SK-N-DZ (cell line): ENCODE measurements around the gene ARID1B.

Source experiments
- DNase-seq: peaks from one replicate; pipeline ENCODE4 v3.0.0-alpha.2; 2015; ENCODE audit warnings: low spot score

The ARID1B gene

DNA sequence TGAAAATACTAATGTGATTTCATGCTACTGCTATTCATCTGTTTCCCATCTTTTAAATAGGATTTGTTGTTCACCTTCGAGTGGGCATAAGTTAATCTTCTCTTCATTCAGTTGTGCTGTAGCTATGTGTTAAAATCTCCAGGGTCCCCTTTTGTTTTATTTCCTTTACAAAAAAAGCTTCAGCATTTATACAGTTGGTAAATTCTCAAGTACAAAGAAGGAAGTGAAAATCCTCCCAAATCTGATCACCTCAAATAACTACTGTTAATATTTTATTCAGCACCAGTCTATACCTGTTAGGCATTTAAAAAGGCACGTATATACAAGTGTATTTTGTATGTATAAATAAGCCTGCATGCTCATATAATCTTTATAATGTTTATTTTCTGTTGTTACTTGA is 294.9 kb downstream of the ARID1B start:
- no peak for DNase-seq

DNA sequence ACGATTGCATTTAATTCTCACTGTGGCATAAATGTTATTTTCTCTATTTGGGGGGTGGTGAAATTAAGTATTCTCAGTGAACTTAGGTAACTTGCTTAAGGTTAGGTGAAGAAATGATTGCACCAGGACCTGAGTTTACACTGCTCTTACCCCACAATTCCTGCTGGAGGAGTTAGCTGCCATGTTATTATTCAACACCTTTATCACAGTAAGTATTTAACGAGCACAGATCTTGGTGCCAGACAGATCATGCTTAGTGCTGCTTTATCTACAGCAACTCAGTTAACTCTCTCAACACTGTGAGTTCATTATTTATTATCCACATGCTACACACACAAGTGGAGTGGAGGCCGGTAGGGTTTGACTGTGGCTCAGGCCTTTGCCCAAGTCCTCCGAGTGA is 296.4 kb downstream of the ARID1B start:
- no peak for DNase-seq

- DNase-seq: no peak
These were observed 297.8 kb downstream of the ARID1B start for GRCh38 chr6:157074969-157075368.

DNA sequence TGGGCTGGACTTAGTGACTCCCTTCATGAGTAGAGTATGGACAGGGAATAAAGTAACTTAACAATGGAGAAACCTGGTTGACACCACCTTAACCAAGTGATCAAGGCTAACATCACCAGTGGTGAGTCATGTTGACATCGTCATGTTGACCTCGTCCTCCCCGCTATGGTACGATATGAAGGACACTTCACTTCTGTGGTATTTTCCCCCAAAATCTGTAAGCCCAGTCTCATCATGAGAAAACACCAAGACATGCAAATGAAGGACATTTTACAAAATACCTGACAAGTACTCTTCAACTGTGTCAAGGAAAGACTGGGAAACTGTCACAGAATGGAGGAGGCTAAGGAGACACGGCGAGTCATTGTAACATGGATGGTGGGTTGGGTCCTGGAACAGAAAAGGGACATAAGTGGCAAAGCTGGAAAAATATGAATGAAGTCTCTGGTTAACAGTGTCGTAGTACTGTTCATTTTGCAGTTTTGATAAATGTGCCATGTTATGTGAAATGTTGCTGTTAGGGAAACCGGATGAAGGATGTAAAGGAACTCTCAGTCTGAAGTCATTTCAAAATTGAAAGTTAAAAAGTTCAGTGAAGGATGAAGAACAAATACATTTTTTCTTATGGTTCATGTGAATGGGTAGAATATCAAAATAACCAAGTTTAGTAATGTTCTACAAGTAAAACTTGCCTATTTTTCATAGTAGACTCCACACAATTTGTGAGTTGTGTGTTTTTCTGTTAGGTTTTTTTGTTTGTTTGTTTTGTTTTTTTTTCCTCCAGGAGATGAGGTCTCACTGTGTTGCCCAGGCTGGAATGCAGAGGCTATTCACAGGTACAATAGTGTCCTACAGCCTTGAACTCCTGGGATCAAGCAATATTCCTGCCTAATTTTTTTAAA is 298.6 kb downstream of the ARID1B start:
- DNase-seq: no peak

DNA sequence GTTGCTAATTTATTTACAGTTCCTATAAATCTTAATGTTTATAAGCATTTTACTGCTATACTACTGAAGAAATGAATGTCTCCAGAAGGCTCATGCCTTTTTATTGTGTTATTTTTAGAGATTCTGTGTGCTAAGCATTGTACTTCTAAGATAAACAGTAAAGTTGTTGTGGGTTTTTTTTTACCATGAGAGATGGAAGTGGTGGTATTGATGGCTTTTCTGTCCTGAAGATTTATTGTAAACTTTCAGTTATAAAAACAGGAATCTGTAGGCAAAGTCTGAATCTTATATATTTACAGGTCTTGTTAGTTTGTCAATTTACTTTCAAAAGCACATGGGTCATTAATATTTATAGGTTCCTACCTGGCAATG is 299.3 kb downstream of the ARID1B start:
- no peak for DNase-seq

DNA sequence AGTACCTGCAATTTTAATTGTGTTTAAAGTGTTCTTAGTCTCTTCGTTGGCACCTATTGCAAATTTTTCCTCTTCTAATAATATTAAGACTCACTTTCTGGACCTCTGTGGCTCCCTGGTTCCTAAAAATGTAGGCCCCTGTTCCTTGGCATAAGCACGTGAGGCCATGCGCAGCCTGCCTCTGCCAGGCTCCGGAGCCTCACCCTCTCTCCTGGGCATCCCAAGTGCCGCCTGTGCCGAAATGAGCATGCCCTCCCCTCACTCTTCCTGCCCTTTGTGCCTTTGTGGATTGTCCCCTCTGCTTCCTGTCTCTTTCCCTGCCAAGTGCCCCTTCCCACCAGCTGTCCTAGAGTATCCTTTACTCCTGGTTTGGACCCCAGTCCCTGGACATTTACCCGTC is 300.1 kb downstream of the ARID1B start:
- DNase-seq: no peak

GRCh38 chr6:157078326-157078725 is 301.1 kb downstream of the ARID1B start:
- no peak for DNase-seq

GRCh38 chr6:157079277-157079676 is 302.1 kb downstream of the ARID1B start:
- no peak for DNase-seq

GRCh38 chr6:157079771-157080170 is 302.6 kb downstream of the ARID1B start:
- no peak for DNase-seq

DNA sequence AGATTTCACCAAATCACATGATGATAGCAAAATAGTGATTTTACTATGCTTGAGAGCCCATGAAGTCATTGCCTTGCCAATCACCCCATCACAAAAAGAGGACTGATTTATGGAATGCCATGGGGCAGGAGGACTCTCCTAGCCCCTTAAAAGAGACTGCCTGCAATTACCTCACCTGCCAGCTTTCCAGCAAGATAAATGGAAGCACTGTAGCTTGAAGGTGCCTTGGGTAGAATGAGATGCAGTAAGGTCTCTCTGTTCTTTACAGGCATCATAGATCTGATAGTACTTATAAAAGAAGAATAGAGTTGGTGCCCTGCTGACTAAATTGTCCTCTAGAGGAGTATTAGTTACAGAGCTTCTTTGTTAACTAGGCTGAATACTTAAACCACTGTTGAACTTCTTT is 303.8 kb downstream of the ARID1B start:
- no peak for DNase-seq

DNA sequence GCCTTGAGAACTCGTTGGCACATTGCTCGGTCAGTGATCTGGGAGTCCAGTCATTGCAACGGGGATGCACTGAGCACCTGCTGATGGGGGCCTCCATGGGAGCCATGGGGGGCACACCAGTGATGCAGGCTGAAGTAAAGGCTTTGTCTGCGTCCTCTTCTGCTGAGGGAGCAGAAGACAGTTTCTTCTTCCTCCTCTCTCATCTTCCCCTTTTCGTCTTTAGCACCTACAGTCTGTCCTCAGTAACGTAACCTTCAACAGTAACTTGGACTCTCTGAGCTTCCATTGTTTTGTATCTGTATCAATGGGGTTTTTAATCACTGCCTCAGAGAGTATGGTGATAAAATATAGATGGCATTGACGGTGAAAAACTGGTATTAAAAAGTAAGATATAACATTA is 306.2 kb downstream of the ARID1B start:
- DNase-seq: no peak

GRCh38 chr6:157086632-157087031 is 309.5 kb downstream of the ARID1B start:
- DNase-seq: no peak

DNA sequence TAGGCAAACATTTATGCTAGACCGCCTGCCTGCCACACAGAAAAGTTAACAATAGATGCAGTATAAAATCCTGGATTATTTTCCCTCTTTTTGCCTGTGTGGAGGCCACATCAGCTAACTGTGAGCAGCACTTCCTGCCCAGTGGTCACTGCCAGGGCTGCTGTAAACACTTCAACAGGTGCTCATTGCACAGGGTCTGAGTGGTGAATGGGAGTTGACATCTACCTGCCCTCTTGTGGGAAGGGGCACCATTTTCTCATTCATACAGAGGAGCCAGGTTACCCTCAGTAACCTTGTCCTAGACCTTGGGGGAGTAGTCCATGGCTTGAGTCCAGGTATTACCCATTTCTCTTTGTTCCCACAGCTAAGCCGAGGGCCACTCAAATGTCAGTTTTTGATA is 310.8 kb downstream of the ARID1B start:
- no peak for DNase-seq

DNA sequence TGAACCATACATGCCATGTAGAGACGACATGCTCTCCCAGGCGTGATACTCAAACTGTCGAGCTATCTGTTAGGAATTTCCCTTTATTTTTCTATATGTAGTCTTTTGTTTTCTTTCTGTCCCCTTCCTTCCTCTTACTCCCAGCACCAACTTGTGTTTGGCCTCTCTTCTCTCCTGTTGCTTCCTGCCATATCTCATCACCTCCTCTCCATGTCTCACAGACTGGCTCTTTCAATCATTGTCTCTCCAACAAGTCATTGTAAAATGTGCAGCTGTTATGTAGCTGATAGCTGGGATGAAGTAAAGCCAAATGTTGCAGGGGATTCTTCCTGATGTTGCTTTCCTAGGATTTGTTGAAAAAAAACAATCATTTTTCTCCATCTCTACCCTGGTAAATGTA is 311.7 kb downstream of the ARID1B start:
- no peak for DNase-seq

GRCh38 chr6:157089258-157089657 is 312.1 kb downstream of the ARID1B start:
- no peak for DNase-seq

DNA sequence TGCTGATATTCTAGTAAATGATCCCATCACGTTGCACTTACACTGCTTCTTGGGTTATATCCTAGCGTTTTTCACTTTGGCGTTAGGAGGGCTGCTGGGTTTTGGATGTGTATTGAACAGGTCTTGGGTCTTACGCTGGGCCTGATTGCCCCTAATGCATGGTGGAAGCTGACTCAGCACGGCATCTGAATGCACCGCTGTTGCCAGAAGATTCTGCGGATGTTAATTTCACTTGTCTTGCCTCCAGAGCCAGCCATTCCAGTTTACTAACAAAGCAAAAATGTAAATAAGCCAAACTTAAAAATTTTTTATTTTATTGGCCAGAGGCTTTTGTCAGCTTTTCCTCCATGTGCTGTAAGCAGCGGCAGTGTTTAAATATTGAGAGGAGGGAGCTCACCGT is 312.7 kb downstream of the ARID1B start:
- no peak for DNase-seq

GRCh38 chr6:157090736-157091135 is 313.6 kb downstream of the ARID1B start:
- DNase-seq: no peak

- DNase-seq: no peak
These were observed 314.1 kb downstream of the ARID1B start for GRCh38 chr6:157091243-157091642.

GRCh38 chr6:157091856-157092460 is 314.8 kb downstream of the ARID1B start:
- no peak for DNase-seq

- DNase-seq: no peak
These were observed 315.6 kb downstream of the ARID1B start for GRCh38 chr6:157092736-157093135.

DNA sequence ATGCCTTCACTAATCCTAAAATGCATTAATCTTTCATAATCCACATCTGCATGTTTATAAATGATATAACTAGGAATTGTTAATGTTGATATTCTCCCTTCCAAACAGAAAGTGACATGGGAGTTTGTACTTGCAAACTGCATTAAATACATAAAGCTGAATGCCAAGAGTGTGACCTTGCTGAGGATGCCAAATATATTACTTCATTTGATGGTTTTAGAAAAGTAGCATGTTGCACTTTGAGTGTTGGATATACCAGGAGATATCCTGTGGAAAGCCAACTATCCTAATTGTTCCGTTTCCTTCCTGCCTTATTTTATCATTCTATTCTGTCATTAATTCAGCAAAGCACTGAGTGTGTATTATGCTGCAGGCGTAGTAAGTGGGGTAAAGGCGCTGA is 316.4 kb downstream of the ARID1B start:
- no peak for DNase-seq

GRCh38 chr6:157094038-157094437 is 316.9 kb downstream of the ARID1B start:
- DNase-seq: no peak

GRCh38 chr6:157095084-157095483 is 317.9 kb downstream of the ARID1B start:
- DNase-seq: no peak
